ENCODE data around the gene SMARCAD1.

GRCh38 chr4:94168321-94168720 is 39.3 kb upstream of the SMARCAD1 start:
- TF ChIP-seq HMGXB4 (CRISPR knock-in tag; IDR thresholded peaks at IDR 0.05) (no peak), AFF1 (IDR thresholded peaks at IDR 0.05; ENCODE audit: low read depth in 1 of 2, partially characterized antibody in 2 of 2) (no peak), ZC3H4 (CRISPR knock-in tag; IDR thresholded peaks at IDR 0.05; ENCODE audit: borderline replicate concordance) (no peak), TBP (optimal IDR thresholded peaks at IDR 0.05; ENCODE audit: low read depth, low read length) (no peak), REST (IDR thresholded peaks at IDR 0.05; ENCODE audit: borderline replicate concordance) (no peak), REST (CRISPR knock-in tag; IDR thresholded peaks at IDR 0.05; ENCODE audit: low read depth) (no peak), GABPB2 (CRISPR knock-in tag; conservative IDR thresholded peaks at IDR 0.05) (no peak), KAT2B (IDR thresholded peaks at IDR 0.05; ENCODE audit: low read depth, low read length) (no peak), ZNF696 (CRISPR knock-in tag; conservative IDR thresholded peaks at IDR 0.05) (no peak), NR0B1 (IDR thresholded peaks at IDR 0.05; ENCODE audit: partially characterized antibody) (no peak), HLTF (IDR thresholded peaks at IDR 0.05) (no peak), POLR2AphosphoS5 (IDR thresholded peaks at IDR 0.05; ENCODE audit: control insufficient read depth, insufficient read depth, low read depth, low read length) (no peak), HSF4 (CRISPR knock-in tag; IDR thresholded peaks at IDR 0.05; ENCODE audit: borderline replicate concordance) (no peak)
- TF ChIP-seq, protein P1, sequence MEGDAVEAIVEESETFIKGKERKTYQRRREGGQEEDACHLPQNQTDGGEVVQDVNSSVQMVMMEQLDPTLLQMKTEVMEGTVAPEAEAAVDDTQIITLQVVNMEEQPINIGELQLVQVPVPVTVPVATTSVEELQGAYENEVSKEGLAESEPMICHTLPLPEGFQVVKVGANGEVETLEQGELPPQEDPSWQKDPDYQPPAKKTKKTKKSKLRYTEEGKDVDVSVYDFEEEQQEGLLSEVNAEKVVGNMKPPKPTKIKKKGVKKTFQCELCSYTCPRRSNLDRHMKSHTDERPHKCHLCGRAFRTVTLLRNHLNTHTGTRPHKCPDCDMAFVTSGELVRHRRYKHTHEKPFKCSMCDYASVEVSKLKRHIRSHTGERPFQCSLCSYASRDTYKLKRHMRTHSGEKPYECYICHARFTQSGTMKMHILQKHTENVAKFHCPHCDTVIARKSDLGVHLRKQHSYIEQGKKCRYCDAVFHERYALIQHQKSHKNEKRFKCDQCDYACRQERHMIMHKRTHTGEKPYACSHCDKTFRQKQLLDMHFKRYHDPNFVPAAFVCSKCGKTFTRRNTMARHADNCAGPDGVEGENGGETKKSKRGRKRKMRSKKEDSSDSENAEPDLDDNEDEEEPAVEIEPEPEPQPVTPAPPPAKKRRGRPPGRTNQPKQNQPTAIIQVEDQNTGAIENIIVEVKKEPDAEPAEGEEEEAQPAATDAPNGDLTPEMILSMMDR (IDR thresholded peaks at IDR 0.05 in 2 of 3, conservative IDR thresholded peaks at IDR 0.05 in 1 of 3; ENCODE audit: insufficient read depth in 2 of 3, low read depth in 1 of 3, low read length in 3 of 3): no peak

Measured in K562 (cell line).